GM15510 (cell line): ENCODE results near the gene GRSF1.

Source experiments
- POLR2A ChIP-seq: IDR thresholded peaks from 3 replicates; pipeline ENCODE4 v1.6.1; 2011; ENCODE audit warnings: borderline replicate concordance; ENCODE audit not compliant: insufficient read length; ENCODE audit errors: extremely low read depth

The GRSF1 gene

DNA sequence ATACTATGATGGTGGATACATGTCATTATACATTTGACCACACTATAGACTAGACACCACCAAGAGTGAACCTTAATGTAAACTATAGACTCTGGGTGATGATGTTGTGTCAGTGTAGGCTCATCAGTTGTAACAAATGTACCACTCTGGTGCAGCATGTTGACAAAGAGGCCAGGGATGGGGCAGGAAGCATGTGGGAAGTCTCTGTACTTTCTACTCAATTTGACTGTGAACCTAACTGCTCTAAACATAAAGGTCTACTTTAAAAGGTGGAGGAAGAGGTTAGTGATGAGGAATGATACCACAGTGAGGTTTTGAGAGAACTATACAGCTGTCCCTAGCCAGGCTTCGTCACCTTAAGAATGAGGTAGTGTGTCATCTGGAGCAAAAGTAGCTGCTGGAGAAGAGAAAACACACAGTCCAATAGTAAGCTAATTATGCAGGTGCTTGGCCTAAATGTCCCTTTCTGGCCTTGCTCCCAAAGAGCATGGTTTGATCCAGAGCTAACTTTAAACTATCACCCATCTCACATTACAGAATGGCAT is 38.4 kb downstream of the GRSF1 start:
- TF ChIP-seq POLR2A, result no peak

DNA sequence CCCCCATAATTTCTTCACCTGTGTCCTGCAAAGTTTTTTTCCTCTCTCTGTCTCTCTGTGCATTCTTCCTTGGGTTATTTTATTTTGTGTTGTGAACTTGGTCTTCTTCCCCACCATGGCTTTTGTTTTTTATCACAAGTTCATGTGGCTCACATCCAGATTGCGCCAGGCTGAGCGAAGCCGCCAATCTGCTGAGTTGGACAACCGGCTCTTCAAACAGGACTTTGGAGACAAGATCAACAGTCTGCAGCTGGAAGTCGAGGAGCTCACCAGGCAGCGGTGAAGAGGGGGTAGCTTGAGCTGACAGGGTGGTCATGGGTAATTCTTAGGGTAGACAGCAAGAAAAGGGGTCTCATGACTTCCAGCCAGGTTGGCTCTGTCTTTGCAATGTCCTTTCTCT is 46.1 kb downstream of the GRSF1 start:
- no peak for TF ChIP-seq POLR2A

DNA sequence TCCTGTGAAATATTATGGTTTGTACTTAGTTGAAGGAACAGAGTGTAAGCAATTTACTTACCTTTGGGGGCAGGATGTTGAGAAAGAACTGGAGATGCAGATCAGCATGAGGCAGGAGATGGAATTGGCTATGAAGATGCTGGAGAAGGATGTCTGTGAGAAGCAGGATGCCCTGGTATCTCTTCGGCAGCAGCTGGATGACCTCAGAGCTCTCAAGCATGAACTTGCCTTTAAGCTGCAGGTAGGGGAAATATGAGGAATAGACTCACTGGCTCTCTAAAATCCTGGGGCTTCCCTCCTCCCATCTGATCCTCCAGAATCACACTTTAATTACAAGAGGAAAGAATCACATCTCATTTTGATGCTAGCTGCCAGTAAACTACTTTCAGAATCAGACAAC is 51.0 kb downstream of the GRSF1 start:
- TF ChIP-seq POLR2A, result no peak

DNA sequence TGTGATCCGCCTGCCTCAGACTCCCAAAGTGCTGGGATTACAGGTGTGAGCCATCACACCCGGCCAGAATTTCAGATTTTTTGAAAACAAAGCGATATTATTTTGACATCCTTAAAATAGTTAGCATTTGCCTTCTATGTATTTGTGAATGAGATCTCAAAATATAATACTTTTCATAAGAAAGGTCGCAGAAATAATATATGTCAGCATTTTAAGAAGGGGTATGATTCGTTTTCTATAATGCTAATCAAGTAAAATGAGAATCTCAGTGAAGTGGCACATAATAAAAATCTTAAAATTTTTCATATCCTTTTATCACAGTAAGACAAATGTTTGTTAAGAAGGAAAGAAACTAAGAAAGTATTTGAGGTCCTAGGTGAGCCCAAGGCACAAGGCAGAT is 52.2 kb downstream of the GRSF1 start:
- no peak for TF ChIP-seq POLR2A

DNA sequence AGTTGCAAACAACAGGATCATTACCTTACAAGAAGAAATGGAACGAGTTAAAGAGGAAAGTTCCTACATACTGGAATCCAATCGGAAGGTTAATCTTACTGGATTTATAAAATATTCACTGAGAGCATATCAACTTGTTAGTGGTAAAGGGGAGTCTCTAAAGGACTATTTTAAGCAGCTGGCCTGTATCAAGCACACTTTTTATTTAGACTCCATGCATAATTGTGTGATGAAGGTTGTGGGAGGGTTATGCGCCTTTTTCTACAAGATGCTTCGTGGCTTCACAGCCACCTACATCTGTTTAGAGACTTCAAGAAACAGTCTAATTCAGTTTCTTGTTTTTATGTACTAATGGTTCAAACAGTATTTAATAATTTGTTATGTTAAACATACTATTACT is 56.6 kb downstream of the GRSF1 start:
- no peak for TF ChIP-seq POLR2A

DNA sequence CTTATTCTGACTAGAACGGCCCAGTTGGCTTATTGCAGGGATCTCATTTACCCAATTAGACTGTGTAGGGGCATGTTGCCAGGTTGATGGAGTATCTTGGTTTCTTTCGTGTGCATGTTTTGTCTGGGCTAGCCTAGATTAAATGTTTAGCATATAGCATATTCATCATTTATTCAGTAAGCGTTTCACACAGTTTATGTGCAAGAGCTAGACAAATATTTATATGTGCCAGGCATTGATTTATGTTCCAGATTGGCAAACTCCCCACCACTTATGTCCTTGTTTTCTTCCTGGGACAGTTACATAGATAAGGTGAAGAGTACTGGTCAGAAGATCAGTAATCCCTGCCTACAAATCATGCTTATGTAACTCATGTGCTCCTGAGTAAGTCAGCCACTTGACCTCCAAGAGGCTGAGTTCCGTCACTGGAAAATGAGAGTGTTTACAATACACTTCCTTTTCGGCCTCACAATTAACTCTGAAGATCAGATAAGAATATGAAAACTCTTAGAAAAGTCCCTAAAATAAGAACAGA is 60.7 kb downstream of the GRSF1 start:
- no peak for TF ChIP-seq POLR2A

DNA sequence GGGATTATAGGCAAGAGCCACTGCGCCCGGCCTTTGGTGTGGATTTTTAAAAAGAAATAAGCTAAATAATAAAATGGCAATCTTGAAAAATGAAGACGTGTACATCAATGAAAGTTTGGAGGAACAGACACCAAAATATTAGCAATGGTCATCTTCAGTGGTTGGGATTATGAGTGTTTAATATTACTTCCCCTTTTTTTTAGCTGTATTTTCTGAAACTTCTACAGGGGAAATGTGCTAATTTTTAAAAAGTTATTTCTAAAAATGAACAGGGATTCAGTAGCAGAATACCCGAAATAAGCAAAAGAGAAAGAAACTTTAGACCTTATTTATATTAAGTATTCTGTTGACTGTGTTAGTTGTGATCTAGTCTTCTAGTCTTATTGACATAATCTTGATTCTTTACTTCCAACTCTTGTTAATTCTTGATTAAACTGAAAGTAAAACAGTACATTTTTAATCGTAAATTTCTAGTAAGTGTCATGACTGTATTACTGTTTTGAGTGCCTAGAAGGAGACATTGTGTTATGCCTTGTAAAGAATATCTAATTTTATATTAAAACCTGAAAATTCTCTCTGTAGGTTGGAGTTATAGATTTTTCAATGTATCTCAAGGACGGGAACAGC is 66.6 kb downstream of the GRSF1 start:
- TF ChIP-seq POLR2A, result no peak

DNA sequence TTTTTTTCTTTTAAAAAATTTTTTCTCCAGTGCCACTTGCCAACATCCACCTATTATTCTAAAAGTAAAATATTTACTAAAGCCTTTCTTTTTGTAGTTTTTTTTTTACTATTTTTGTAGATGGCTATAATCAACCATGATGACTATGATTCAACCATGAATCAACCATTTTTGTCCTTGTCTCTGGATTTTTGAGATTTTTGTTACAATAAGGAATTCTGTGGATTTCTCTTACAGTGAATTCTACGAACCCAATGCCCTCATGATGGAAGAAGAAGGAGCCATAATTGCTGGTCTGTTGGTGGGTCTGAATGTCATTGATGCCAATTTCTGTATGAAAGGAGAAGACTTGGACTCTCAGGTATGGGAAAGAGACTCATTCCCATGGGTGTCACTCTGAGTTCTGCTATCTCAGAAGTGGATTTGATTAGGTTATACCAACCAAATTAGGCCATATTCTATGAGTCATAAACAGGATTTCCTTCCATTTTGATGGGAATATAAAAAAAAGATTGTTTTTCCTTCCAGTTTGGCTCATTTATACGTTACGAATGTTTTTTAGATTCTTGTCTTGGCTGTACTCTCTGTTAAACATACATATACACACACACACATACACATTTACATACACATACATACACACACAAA is 71.3 kb downstream of the GRSF1 start:
- TF ChIP-seq POLR2A, result no peak
